Esophagus squamous epithelium (tissue), 4 donors: ENCODE measurements around the gene ITGB6.

Experiments
- CTCF ChIP-seq, 6 experiments: fragments of 450-650 bp in 4 of 6; fragments of 200-600 bp in 2 of 6; sonication (generic) in 2 of 6; IDR thresholded peaks; one replicate each; pipeline ENCODE4 v1.5.1; 2016 to 2019; ENCODE audit warnings: antibody characterized with exemption in 6 of 6, mild to moderate bottlenecking in 4 of 6, moderate library complexity in 4 of 6
- POLR2A ChIP-seq, 4 donors: fragments of 450-650 bp; IDR thresholded peaks; one replicate each; pipeline ENCODE4 v1.6.1; 2017; ENCODE audit warnings: antibody characterized with exemption in 4 of 4, mild to moderate bottlenecking in 4 of 4, moderate library complexity in 3 of 4

DNA sequence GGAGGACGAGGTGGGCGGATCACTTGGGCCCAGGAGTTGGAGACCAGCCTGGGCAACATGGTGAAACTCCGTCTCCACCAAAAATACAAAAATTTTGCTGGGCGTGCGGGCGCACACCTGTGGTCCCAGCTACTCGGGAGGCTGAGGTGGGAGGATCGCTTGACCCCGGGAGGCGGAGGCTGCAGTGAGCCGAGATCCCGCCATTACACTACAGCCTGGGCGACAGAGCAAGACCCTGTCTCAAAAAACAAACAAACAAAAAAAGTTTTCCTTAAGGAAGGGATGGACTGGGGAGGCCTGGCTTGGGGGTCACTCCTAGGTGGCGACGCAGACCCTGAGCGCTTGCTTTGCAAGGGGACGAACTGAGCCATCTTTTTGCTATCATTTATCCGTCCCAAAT, 138.5 kb downstream of the ITGB6 start:
- TF ChIP-seq CTCF (IDR thresholded peaks at IDR 0.05) (no peak), POLR2A (IDR thresholded peaks at IDR 0.05) (no peak)
